H54 (cell line): ENCODE results near the gene DUOX1.

Experiments
- DNase-seq: peaks from one replicate; pipeline ENCODE4 v3.0.0; 2011; ENCODE audit warnings: low spot score, mixed read lengths; ENCODE audit not compliant: insufficient read length
- FAIRE-seq: peaks from 3 replicates; lab custom pipeline; 2011; peaks lifted over from hg19 to GRCh38; lab: Jason Lieb, UNC
- POLR2A ChIP-seq: IDR thresholded peaks from 2 replicates; pipeline ENCODE4 v1.6.1; 2011; ENCODE audit warnings: low read depth, mild to moderate bottlenecking, low read length

The DUOX1 gene

GRCh38 chr15:45185069-45185779 lies 55.4 kb downstream of the DUOX1 start:
- no peak for TF ChIP-seq POLR2A
- FAIRE-seq (no peak), DNase-seq (no peak)

GRCh38 chr15:45185903-45186770 lies 56.3 kb downstream of the DUOX1 start:
- TF ChIP-seq POLR2A: no peak
- no peak for FAIRE-seq
- no peak for DNase-seq

- no peak for DNase-seq
- no peak for FAIRE-seq
- no peak for TF ChIP-seq POLR2A
Measured at GRCh38 chr15:45186771-45187577, 57.2 kb downstream of the DUOX1 start.

GRCh38 chr15:45187578-45187893 lies 57.7 kb downstream of the DUOX1 start:
- TF ChIP-seq POLR2A: no peak
- no peak for FAIRE-seq
- no peak for DNase-seq

GRCh38 chr15:45187894-45188830 lies 58.4 kb downstream of the DUOX1 start, which contains the start of gene SHF:
SHF (minus strand) TSS chr15:45187966; CDS start chr15:45187951, 15 bp downstream.
- no peak for TF ChIP-seq POLR2A
- FAIRE-seq: no peak
- no peak for DNase-seq

- DNase-seq: no peak
- TF ChIP-seq POLR2A: no peak
- FAIRE-seq: no peak
Measured at GRCh38 chr15:45197512-45197911, 67.7 kb downstream of the DUOX1 start.

GRCh38 chr15:45198337-45199135 lies 68.7 kb downstream of the DUOX1 start:
- FAIRE-seq (peak; percentile 88), DNase-seq (peak; percentile 65)

GRCh38 chr15:45199136-45199810 lies 69.5 kb downstream of the DUOX1 start:
- DNase-seq (no peak), FAIRE-seq (no peak)
- TF ChIP-seq POLR2A: no peak

More at GRCh38 chr15:45198337-45199135, 68.7 kb downstream of the DUOX1 start:
- 0 out of 2 replicates have a peak, but pooled peaks have one; percentile 42 for TF ChIP-seq POLR2A

- TF ChIP-seq POLR2A: no peak
- DNase-seq (peak; percentile 53), FAIRE-seq (peak; percentile 80)
Measured at GRCh38 chr15:45200001-45200798, 70.4 kb downstream of the DUOX1 start.

GRCh38 chr15:45200799-45201556 lies 71.2 kb downstream of the DUOX1 start:
- no peak for TF ChIP-seq POLR2A
- FAIRE-seq (peak; percentile 15), DNase-seq (no peak)

- TF ChIP-seq POLR2A: no peak
- DNase-seq (no peak), FAIRE-seq (no peak)
Measured at GRCh38 chr15:45201557-45201859, 71.7 kb downstream of the DUOX1 start.
